A549 (cell line): ENCODE data around the gene MPPE1. TPM values are rescaled to one million over a fixed set of nuclear protein-coding genes. Genes with fewer than 3 reads are reported as not detected.

ENCODE experiments used
- ATAC-seq, 2 experiments: fragments of 200-7000 bp in 1 of 2; fragments of >200 bp in 1 of 2; cut with Nextera tagmentation in 1 of 2; cut with Tn5 transposase in 1 of 2; 3 replicates each; pipeline versions ENCODE4 v1.8.0 to v1.9.1; 2018 to 2020; ENCODE audit warnings: mild to moderate bottlenecking in 1 of 2, moderate library complexity in 1 of 2
- CTCF ChIA-PET: fragments of 300-600 bp; sonication (Branson Sonifier 250); formaldehyde crosslinking; extraction: SDS; loops from one replicate; lab custom pipeline; 2021; ENCODE audit warnings: antibody characterized with exemption, inconsistent platforms; lab: Yijun Ruan, JAX
- POLR2A ChIA-PET: fragments of 350-600 bp; formaldehyde crosslinking; extraction: SDS; loops from one replicate; lab custom pipeline; 2021; ENCODE audit warnings: antibody characterized with exemption, inconsistent platforms; lab: Yijun Ruan, JAX
- DNase-seq, 2 experiments: peaks; one replicate each; pipeline versions ENCODE4 v3.0.0 to v3.0.0-alpha.2; 2011 to 2016; ENCODE audit warnings: low read depth in 1 of 2, low spot score in 1 of 2
- FAIRE-seq: peaks from 2 replicates; lab custom pipeline; 2011; peaks lifted over from hg19 to GRCh38; lab: Jason Lieb, UNC
- H3K27ac ChIP-seq, 2 experiments: fragments of >200 bp; sonication (Bioruptor Twin); formaldehyde crosslinking; 3 replicates each; pipeline ENCODE4 v1.5.1; 2016 to 2017
- H3K4me1 ChIP-seq: fragments of >200 bp; sonication (Bioruptor Twin); formaldehyde crosslinking; 3 replicates; pipeline ENCODE4 v1.6.1; 2016
- H3K4me2 ChIP-seq: fragments of >200 bp; sonication (Bioruptor Twin); formaldehyde crosslinking; 3 replicates; pipeline ENCODE4 v1.6.1; 2016
- H3K4me3 ChIP-seq: fragments of >200 bp; sonication (Bioruptor Twin); formaldehyde crosslinking; 3 replicates; pipeline ENCODE4 v1.5.1; 2016
- H3K9me3 ChIP-seq: fragments of >200 bp; sonication (Bioruptor Twin); formaldehyde crosslinking; 3 replicates; pipeline ENCODE4 v1.6.1; 2016
- ATOH8 ChIP-seq: fragments of 250-450 bp; sonication (Bioruptor Pico); IDR thresholded peaks from 2 replicates; pipeline ENCODE4 v1.5.0; 2020; ENCODE audit warnings: low read depth, mild to moderate bottlenecking, moderate library complexity
- CHD2 ChIP-seq: fragments of 150-350 bp; IDR thresholded peaks from 2 replicates; pipeline ENCODE4 v1.6.1; 2014; ENCODE audit warnings: low read length; ENCODE audit not compliant: partially characterized antibody
- CTCF ChIP-seq: fragments of >200 bp; sonication (Bioruptor Twin); formaldehyde crosslinking; IDR thresholded peaks from 3 replicates; pipeline ENCODE4 v1.5.1; 2016
- EP300 ChIP-seq, 2 experiments: fragments of >200 bp; sonication (Bioruptor Twin); formaldehyde crosslinking; IDR thresholded peaks; 2 replicates in 1 of 2; 3 replicates in 1 of 2; pipeline ENCODE4 v1.6.1; 2016 to 2017
- FOSL2 ChIP-seq, 2 experiments: fragments of 450-650 bp in 1 of 2; fragments of >200 bp in 1 of 2; sonication (Bioruptor Twin) in 1 of 2; formaldehyde crosslinking; IDR thresholded peaks; 2 replicates each; pipeline versions ENCODE4 v1.5.0 to v1.6.1; 2016 to 2020; ENCODE audit warnings: mild to moderate bottlenecking in 1 of 2, moderate library complexity in 1 of 2
- GATA3 ChIP-seq: IDR thresholded peaks from 2 replicates; pipeline ENCODE4 v1.6.1; 2012; ENCODE audit warnings: borderline replicate concordance
- HDAC2 ChIP-seq: fragments of 200-600 bp; sonication (generic); IDR thresholded peaks from 2 replicates; pipeline ENCODE4 v1.6.1; 2016
- HOXA7 ChIP-seq: fragments of 250-450 bp; sonication (Bioruptor Pico); IDR thresholded peaks from 2 replicates; pipeline ENCODE4 v1.5.0; 2020; ENCODE audit warnings: mild to moderate bottlenecking, moderate library complexity
- HOXB13 ChIP-seq: fragments of 250-450 bp; sonication (Bioruptor Pico); IDR thresholded peaks from 2 replicates; pipeline ENCODE4 v1.5.0; 2020; ENCODE audit warnings: low read depth, mild to moderate bottlenecking, moderate library complexity
- JUN ChIP-seq, 2 experiments: fragments of >200 bp; sonication (Bioruptor Twin); formaldehyde crosslinking; IDR thresholded peaks; 2 replicates in 1 of 2; 3 replicates in 1 of 2; pipeline ENCODE4 v1.6.1; 2016 to 2017
- NFE2L2 ChIP-seq: fragments of 150-350 bp; conservative IDR thresholded peaks from 2 replicates; pipeline ENCODE4 v1.6.1; 2014; ENCODE audit warnings: low read length
- POLR2A ChIP-seq: IDR thresholded peaks from 2 replicates; pipeline ENCODE4 v1.6.1; 2012; ENCODE audit warnings: mild to moderate bottlenecking, low read length
- RAD21 ChIP-seq, 2 experiments: fragments of >200 bp in 1 of 2; sonication (Bioruptor Twin) in 1 of 2; formaldehyde crosslinking in 1 of 2; IDR thresholded peaks in 1 of 2; conservative IDR thresholded peaks in 1 of 2; 2 replicates in 1 of 2; 3 replicates in 1 of 2; pipeline ENCODE4 v1.6.1; 2012 to 2018; ENCODE audit warnings: inconsistent platforms in 1 of 2
- RCOR1 ChIP-seq: fragments of 150-350 bp; IDR thresholded peaks from 2 replicates; pipeline ENCODE4 v1.6.1; 2014; ENCODE audit warnings: antibody characterized with exemption, low read length, low read depth
- SMC3 ChIP-seq: fragments of >200 bp; sonication (Bioruptor Twin); formaldehyde crosslinking; IDR thresholded peaks from 3 replicates; pipeline ENCODE4 v1.6.1; 2018; ENCODE audit warnings: inconsistent platforms
- TFCP2L1 ChIP-seq: fragments of 250-450 bp; sonication (Bioruptor Pico); IDR thresholded peaks from 2 replicates; pipeline ENCODE4 v1.5.0; 2021; ENCODE audit warnings: mild to moderate bottlenecking
- ZSCAN20 ChIP-seq: fragments of 250-450 bp; sonication (Bioruptor Pico); IDR thresholded peaks from 2 replicates; pipeline ENCODE4 v1.8.0; 2022; ENCODE audit warnings: mild to moderate bottlenecking, moderate library complexity
- WGBS: methylation state at CpG from one replicate; pipeline ENCODE4 v1.1.6; 2017; ENCODE audit errors: missing lambda C conversion rate; 5-methylcytosine and 5-hydroxymethylcytosine counted together
- polyA plus RNA-seq, 4 experiments: library from polyadenylated mRNA; depleted of rRNA in 3 of 4; stranded (reverse); fragments of >200 nt; fragmentation: RNase III in 1 of 4; extraction: RNeasy Plus Mini Kit Qiagen cat#74134 plus additional on column Dnase treatment in 1 of 4; gene quantifications; 2 replicates in 3 of 4; 3 replicates in 1 of 4; pipeline ENCODE4 v1.2.3, GENCODE V29; 2011 to 2017
- TF ChIP-seq, protein P1 (sequence below): IDR thresholded peaks from 2 replicates; pipeline ENCODE4 v1.6.1; 2012
- TF ChIP-seq, protein P2 (sequence below): fragments of 150-350 bp; IDR thresholded peaks from 2 replicates; pipeline ENCODE4 v1.6.1; 2014; ENCODE audit warnings: low read depth, mild to moderate bottlenecking, low read length
- TF ChIP-seq, protein P3 (sequence below): fragments of 200-600 bp; sonication (generic); IDR thresholded peaks from 2 replicates; pipeline ENCODE4 v1.6.1; 2016; ENCODE audit warnings: antibody characterized with exemption, mild to moderate bottlenecking, moderate library complexity
- TF ChIP-seq, protein P4 (sequence below): fragments of >200 bp; sonication (Bioruptor Twin); formaldehyde crosslinking; IDR thresholded peaks from 3 replicates; pipeline ENCODE4 v1.6.1; 2016
- TF ChIP-seq, protein P5 (sequence below): IDR thresholded peaks from 2 replicates; pipeline ENCODE4 v1.6.1; 2012; ENCODE audit warnings: low read depth, borderline replicate concordance

The MPPE1 gene
- polyA plus RNA-seq, 2 of the 4 experiments (the other 2 are of a cell fraction), result 20.4 to 26.4 TPM

DNA sequence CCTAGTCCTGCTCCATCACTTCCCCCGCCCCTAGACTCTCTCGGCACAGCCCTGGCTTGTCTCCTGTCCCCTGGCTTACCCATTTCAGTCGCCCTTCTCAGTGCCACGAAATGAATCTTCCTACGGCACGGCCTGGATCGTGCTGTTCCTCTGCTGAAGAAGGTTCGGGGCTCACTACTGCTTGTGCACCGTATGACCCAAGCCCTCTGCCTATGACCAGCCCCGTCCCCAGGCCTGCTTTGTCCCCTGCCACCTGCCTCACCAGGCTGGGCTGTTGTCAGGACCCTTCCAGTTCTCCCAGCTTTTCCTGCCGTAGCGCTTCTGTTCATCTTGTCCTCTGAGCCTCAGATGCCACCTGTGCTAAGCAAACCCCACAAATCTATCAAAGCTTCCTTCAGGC is 43.0 kb downstream of the MPPE1 start:
- POLR2A ChIA-PET, result no interaction called here
- FAIRE-seq, result no peak
- Histone ChIP-seq H3K4me1 (peaks cover 23% of the 10 kb centered on the region), H3K27ac (peak overlapping the region in 1 of 2 experiments; percentile 98; a peak in 1 of 6 replicates), H3K4me2 (no peak overlapping the region), H3K9me3 (no peaks in the 10 kb centered on the region), H3K4me3 (no peak overlapping the region)
- no peak for ATAC-seq
- WGBS, result 91% methylated on average over 12 of the region's 12 CpGs
- CTCF ChIA-PET, result interaction anchor here (0.9 kb wide), 1 partner anchor 131 kb away, joined by 3 read pairs; no protein-coding TSS in a partner anchor
- DNase-seq, result no peak
- no peak for TF ChIP-seq TFCP2L1 (CRISPR knock-in tag)
- TF ChIP-seq HDAC2, result no peak
- TF ChIP-seq, protein P1, sequence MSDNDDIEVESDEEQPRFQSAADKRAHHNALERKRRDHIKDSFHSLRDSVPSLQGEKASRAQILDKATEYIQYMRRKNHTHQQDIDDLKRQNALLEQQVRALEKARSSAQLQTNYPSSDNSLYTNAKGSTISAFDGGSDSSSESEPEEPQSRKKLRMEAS, result no peak
- TF ChIP-seq, all 56 proteins: peak for 0

DNA sequence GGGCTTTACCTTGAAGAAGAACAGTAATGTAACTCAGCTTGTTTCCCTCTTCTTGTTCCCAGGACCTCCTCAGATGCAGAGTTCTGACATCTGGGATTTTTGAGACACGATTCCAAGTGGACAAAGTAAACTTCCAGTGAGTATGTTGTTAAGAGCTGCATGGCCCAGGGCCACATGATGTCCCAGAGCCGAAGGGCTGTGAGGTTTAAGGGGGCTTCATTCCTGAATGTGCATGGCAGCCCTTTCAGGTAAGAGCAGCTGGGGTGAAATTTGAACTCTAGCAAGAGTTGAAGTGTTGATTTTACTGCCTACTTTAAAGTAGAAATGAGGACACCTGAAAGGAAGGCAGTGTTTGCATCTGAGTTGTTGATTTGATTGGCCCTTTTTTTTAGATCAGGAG is 43.6 kb downstream of the MPPE1 start:
- H3K27ac ChIP-seq, result peak overlapping the region in 1 of 2 experiments; percentile 98; a peak in 2 of 6 replicates
- FAIRE-seq (no peak), ATAC-seq (no peak), DNase-seq (no peak)
- 87% methylated on average over 2 of the region's 2 CpGs for WGBS
- H3K4me1 ChIP-seq, result peaks cover 25% of the 10 kb centered on the region
- POLR2A ChIA-PET, result interaction anchor here (0.5 kb wide), 1 partner anchor 141 kb away, joined by 4 read pairs; no protein-coding TSS in a partner anchor
- no peak overlapping the region for H3K4me2 ChIP-seq
- TF ChIP-seq, protein P1, result no peak
- TF ChIP-seq NFE2L2, result no peak
- TF ChIP-seq, protein P2, sequence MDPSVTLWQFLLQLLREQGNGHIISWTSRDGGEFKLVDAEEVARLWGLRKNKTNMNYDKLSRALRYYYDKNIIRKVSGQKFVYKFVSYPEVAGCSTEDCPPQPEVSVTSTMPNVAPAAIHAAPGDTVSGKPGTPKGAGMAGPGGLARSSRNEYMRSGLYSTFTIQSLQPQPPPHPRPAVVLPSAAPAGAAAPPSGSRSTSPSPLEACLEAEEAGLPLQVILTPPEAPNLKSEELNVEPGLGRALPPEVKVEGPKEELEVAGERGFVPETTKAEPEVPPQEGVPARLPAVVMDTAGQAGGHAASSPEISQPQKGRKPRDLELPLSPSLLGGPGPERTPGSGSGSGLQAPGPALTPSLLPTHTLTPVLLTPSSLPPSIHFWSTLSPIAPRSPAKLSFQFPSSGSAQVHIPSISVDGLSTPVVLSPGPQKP, result no peak
- no peak for TF ChIP-seq HOXB13 (CRISPR knock-in tag)
- TF ChIP-seq, protein P3, sequence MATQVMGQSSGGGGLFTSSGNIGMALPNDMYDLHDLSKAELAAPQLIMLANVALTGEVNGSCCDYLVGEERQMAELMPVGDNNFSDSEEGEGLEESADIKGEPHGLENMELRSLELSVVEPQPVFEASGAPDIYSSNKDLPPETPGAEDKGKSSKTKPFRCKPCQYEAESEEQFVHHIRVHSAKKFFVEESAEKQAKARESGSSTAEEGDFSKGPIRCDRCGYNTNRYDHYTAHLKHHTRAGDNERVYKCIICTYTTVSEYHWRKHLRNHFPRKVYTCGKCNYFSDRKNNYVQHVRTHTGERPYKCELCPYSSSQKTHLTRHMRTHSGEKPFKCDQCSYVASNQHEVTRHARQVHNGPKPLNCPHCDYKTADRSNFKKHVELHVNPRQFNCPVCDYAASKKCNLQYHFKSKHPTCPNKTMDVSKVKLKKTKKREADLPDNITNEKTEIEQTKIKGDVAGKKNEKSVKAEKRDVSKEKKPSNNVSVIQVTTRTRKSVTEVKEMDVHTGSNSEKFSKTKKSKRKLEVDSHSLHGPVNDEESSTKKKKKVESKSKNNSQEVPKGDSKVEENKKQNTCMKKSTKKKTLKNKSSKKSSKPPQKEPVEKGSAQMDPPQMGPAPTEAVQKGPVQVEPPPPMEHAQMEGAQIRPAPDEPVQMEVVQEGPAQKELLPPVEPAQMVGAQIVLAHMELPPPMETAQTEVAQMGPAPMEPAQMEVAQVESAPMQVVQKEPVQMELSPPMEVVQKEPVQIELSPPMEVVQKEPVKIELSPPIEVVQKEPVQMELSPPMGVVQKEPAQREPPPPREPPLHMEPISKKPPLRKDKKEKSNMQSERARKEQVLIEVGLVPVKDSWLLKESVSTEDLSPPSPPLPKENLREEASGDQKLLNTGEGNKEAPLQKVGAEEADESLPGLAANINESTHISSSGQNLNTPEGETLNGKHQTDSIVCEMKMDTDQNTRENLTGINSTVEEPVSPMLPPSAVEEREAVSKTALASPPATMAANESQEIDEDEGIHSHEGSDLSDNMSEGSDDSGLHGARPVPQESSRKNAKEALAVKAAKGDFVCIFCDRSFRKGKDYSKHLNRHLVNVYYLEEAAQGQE, result no peak
- no peak for TF ChIP-seq ZSCAN20 (CRISPR knock-in tag)
- TF ChIP-seq HDAC2, result no peak
- TF ChIP-seq, protein P4, sequence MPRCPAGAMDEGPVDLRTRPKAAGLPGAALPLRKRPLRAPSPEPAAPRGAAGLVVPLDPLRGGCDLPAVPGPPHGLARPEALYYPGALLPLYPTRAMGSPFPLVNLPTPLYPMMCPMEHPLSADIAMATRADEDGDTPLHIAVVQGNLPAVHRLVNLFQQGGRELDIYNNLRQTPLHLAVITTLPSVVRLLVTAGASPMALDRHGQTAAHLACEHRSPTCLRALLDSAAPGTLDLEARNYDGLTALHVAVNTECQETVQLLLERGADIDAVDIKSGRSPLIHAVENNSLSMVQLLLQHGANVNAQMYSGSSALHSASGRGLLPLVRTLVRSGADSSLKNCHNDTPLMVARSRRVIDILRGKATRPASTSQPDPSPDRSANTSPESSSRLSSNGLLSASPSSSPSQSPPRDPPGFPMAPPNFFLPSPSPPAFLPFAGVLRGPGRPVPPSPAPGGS, result no peak
- TF ChIP-seq GATA3, result no peak
- TF ChIP-seq SMC3, result no peak
- TF ChIP-seq CHD2, result no peak
- no peak for TF ChIP-seq RAD21 (conservative IDR thresholded peaks at IDR 0.05 in 1 of 2, IDR thresholded peaks at IDR 0.05 in 1 of 2)
- no peak for TF ChIP-seq EP300 (IDR thresholded peaks at IDR 0.05)
- no peak overlapping the region for H3K4me3 ChIP-seq
- H3K9me3 ChIP-seq, result no peaks in the 10 kb centered on the region
- CTCF ChIA-PET, result interaction anchor here (0.8 to 0.9 kb wide), 2 partner anchors 74 to 132 kb away, joined by 3 read pairs; no protein-coding TSS in a partner anchor

GRCh38 chr18:11862468-11863137 is 45.5 kb downstream of the MPPE1 start:
- Histone ChIP-seq H3K4me2 (no peak overlapping the region), H3K4me1 (peaks cover 25% of the 10 kb centered on the region), H3K4me3 (no peak overlapping the region), H3K27ac (peak overlapping the region; percentile 98 to 99; a peak in 5 of 6 replicates), H3K9me3 (no peaks in the 10 kb centered on the region)
- ATAC-seq (no peak), DNase-seq (no peak), FAIRE-seq (no peak)
- 87% methylated on average over 3 of the region's 6 CpGs for WGBS
- POLR2A ChIA-PET, result no interaction called here
- CTCF ChIA-PET, result interaction anchor here (0.9 to 2.5 kb wide), 5 partner anchors 33 to 133 kb away, joined by 3 to 10 read pairs (median 3); no protein-coding TSS in a partner anchor
- TF ChIP-seq, protein P5, sequence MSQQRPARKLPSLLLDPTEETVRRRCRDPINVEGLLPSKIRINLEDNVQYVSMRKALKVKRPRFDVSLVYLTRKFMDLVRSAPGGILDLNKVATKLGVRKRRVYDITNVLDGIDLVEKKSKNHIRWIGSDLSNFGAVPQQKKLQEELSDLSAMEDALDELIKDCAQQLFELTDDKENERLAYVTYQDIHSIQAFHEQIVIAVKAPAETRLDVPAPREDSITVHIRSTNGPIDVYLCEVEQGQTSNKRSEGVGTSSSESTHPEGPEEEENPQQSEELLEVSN, result no peak
- TF ChIP-seq NFE2L2 (no peak), JUN (IDR thresholded peaks at IDR 0.05) (no peak), CTCF (no peak), ATOH8 (CRISPR knock-in tag) (no peak), TFCP2L1 (CRISPR knock-in tag) (no peak), FOSL2 (IDR thresholded peaks at IDR 0.05) (no peak), FOSL2 (CRISPR knock-in tag; IDR thresholded peaks at IDR 0.05) (no peak), HOXA7 (CRISPR knock-in tag) (no peak), RCOR1 (no peak), POLR2A (no peak)
